Stomach smooth muscle (tissue), 2 donors: ENCODE data around the gene IGSF9.

Experiments used
- H3K27ac ChIP-seq: one replicate; pipeline ENCODE4 v1.7.0; 2013; ENCODE audit warnings: mild to moderate bottlenecking, low read length, inconsistent platforms
- H3K27me3 ChIP-seq, 2 donors: one replicate each; pipeline ENCODE4 v1.7.0; 2013; ENCODE audit warnings: low read length in 2 of 2; ENCODE audit not compliant: insufficient read depth in 2 of 2, control insufficient read depth in 1 of 2
- H3K36me3 ChIP-seq, 2 donors: one replicate each; pipeline ENCODE4 v1.7.0; 2013; ENCODE audit warnings: low read length in 2 of 2; ENCODE audit not compliant: control insufficient read depth in 2 of 2, insufficient read depth in 2 of 2
- H3K4me1 ChIP-seq: one replicate; pipeline ENCODE4 v1.7.0; 2013; ENCODE audit warnings: low read length; ENCODE audit not compliant: control insufficient read depth, insufficient read depth
- H3K4me3 ChIP-seq, 2 donors: one replicate each; pipeline ENCODE4 v1.7.0; 2013; ENCODE audit warnings: low read length in 2 of 2
- H3K9ac ChIP-seq, 2 donors: one replicate each; pipeline ENCODE4 v1.7.0; 2013; ENCODE audit warnings: low read length in 2 of 2, mild to moderate bottlenecking in 1 of 2
- H3K9me3 ChIP-seq, 2 donors: one replicate each; pipeline ENCODE4 v1.7.0; 2013; ENCODE audit warnings: low read length in 2 of 2; ENCODE audit not compliant: control insufficient read depth in 2 of 2
- donor health status: healthy.
- donor health status: Pancreatic carcinoma.

The IGSF9 gene

DNA sequence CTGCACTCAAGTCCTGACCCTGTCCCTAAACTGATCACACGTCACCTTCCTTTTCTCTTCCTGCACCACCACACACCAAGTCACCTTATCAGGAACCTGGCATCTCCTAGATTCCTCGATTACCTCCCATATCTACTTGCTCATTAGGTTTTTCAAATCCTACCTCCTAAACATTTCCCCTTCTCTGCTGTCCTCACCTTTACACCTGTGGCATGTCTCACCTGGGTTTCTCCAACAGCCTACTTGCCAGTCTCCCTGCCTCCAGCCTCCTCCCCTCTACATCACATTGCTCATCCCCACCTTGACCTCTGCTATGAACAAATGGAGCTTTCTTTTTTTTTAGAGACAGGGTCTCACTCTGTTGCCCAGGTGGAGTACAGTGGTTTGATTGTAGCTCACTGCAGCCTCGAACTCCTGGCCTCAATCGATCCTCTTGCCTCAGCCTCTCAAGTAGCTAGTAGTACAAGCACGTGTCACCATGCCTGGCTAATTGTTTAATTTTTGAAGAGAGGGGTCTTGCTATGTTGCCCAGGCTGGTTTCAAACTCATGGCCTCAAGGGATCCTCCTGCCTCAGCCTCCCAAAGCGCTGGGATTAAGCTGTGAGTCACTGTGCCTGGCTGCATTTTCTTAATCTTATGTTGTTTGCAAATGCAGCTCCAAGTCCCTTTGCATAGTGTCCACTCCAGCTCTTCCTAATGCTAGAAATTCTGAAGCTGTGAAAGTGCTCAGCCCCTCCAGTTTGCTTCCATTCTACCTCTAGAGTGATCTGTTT is 6.3 kb downstream of the IGSF9 start:
- Histone ChIP-seq H3K9me3 (no peaks in the 10 kb centered on the region), H3K9ac (no peak overlapping the region), H3K4me1 (peaks cover 8% of the 10 kb centered on the region), H3K27ac (no peak overlapping the region), H3K36me3 (no peaks in the 10 kb centered on the region), H3K4me3 (no peak overlapping the region), H3K27me3 (peaks cover 13 to 17% of the 10 kb centered on the region in 2 donors)

DNA sequence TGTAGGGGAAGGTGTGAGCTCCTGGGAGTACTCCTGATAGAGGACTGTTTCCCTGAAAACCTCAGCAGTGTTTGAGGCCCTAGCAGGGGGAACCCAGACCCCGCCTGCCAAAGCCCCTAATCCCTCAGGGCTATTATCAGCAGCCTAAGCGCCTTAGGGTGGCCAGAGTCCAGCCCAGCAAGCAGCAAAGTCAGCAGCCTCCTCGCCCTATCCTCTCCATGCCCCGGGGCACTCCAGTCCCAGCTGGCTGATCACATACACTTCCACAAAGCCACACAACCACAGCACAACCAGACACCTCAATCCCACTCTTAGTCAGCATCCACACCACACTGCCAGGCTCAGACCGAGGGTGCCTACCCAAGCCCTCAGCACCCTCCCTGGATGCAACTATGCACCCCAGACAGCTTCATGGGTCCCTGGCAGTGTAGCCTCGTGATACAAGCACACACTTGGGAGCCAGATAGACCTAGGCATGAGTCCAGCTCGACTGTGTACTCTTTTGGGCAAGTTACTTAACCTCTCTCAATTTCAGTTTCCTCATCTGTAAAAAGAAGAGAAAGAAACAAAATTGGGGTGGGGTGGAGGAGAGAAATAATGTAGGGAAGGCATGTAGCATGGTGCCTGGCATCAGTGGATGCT is 7.1 kb downstream of the IGSF9 start:
- no peaks in the 10 kb centered on the region for H3K9me3 ChIP-seq
- no peak overlapping the region for H3K27ac ChIP-seq
- H3K4me1 ChIP-seq = peaks cover 8% of the 10 kb centered on the region
- H3K27me3 ChIP-seq = peaks cover 13 to 15% of the 10 kb centered on the region in 2 donors
- no peaks in the 10 kb centered on the region for H3K36me3 ChIP-seq
- no peak overlapping the region for H3K9ac ChIP-seq
- H3K4me3 ChIP-seq = no peak overlapping the region

GRCh38 chr1:159937054-159937750 is 8.2 kb downstream of the IGSF9 start:
- Histone ChIP-seq H3K9me3 (no peaks in the 10 kb centered on the region), H3K9ac (no peak overlapping the region), H3K27me3 (peaks cover 8 to 13% of the 10 kb centered on the region in 2 donors), H3K36me3 (no peaks in the 10 kb centered on the region), H3K4me1 (peaks cover 8% of the 10 kb centered on the region), H3K27ac (no peak overlapping the region), H3K4me3 (no peak overlapping the region)

DNA sequence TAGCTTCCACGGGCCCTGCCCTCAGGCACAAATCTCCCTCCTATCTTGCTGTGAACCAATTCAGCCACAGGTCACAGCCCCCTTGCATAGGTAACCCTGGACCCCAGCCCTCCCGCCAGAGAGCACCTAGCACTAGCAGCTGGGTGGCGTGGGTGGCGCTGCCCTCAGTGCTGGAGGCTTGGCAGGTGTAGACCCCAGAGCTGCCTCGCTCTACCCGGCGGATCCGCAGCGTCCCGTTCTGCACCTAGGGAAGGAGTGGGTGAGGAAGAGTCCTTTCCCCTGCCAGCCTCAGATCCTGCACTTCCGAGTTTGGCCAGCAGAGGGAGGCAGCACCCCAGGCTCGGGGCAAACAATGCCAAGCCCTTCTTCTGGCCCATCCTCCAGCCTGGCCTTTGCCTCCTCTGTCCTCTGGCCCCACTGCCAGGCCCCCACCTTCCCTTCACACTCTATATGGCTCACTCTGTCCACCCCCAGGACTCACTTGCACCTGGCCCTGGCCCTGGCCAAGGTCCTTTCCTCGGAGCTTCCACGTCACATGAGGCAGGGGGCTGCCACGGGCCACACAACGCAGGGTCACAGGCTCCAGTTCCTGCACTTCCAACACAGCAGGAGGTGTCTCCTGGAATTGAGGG is 9.0 kb downstream of the IGSF9 start:
- peaks cover 8% of the 10 kb centered on the region for H3K4me1 ChIP-seq
- H3K27ac ChIP-seq = no peak overlapping the region
- no peak overlapping the region for H3K4me3 ChIP-seq
- H3K9ac ChIP-seq = no peak overlapping the region
- no peaks in the 10 kb centered on the region for H3K36me3 ChIP-seq
- H3K9me3 ChIP-seq = no peaks in the 10 kb centered on the region
- H3K27me3 ChIP-seq = peaks cover 3 to 13% of the 10 kb centered on the region in 2 donors

DNA sequence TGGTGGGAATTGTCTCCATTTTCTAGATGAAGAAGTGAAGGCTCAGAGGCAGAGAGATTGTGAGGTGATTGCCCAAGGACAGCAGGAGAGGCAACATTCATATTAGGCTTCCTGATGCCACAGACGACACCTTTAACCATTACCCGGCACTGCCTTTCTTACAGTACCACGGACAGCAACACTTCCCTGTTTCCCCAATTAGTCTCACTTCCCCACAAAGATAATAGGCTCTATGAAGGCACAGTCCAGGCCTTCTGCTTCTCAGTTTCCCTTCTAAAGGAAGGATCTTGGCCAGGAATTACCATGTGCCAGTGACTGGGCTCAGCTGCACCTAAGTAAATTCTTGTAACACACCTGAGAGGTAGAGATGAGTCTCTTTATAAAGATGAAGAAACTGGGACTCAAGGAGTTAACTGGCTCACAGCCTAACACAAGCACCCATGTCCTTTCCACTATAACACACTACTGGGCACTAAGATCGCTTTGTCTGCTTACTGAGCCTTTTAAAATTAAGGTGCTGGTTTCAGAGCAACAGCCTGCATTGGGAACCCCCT is 9.6 kb downstream of the IGSF9 start:
- H3K9ac ChIP-seq = no peak overlapping the region
- no peak overlapping the region for H3K27ac ChIP-seq
- H3K4me1 ChIP-seq = peaks cover 8% of the 10 kb centered on the region
- H3K27me3 ChIP-seq = peaks cover 3 to 13% of the 10 kb centered on the region in 2 donors
- H3K4me3 ChIP-seq = no peak overlapping the region
- H3K9me3 ChIP-seq = no peaks in the 10 kb centered on the region
- no peaks in the 10 kb centered on the region for H3K36me3 ChIP-seq

DNA sequence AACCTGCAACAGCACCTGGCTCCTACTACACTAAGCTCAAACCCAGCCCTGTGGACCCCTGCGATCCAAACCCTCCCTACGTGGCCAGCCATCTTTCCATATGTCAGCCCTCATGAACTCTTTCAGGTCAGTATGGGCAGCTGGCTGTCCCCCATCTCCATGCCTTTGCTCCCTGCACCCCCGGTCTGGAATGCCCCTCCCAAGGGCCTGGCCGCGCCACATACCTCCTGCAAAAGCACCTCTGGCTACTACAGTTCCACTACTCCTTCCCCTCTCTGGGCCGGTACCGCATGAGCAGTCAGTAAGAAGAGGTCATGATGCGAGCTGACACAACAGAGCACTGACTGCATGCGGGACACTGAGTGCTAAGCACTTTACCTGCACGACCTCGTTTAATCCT is 10.1 kb downstream of the IGSF9 start:
- peaks cover 8% of the 10 kb centered on the region for H3K4me1 ChIP-seq

DNA sequence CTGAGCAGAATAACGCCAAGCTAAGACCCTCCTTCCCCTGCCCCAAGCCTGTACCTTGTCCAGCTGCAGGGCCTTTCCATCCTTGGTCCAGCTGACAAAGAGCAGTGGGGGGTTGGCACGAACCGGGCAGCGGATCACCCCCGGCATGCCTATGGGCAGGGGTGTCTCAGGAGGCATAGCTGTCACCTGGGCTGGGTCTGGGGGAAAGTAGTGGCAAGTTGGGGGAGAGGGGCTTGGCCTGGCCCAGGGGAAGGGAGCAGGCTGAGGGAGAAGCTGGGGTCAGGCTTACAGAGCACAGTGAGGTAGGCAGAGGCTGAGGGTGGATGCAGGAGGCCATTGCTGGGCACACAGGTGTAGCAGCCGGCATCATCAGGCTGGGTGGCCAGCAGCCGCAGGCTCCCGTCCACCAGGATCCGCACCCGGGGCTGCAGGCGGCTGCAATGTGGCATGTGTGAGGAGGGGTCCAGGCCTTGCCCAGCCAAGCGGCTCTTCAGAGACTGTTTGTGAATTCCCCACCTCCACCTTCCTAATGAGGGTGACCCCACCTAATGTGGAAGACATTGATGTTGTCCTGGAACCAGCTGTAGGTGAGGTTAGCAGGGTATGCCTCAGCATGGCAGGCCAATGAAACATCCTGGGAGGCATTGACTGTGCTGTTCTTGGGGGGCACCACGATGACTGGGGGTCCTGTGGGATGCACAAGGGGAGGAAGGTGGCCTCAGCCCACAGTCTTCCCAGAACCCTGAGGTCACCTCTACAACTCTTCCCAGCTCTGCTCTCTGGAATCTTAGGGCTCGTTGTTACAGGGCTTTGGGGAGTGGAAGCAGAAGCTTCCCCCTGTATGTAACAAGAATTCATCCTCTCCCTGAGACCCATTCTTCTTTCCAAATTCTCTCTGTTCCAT is 11.0 kb downstream of the IGSF9 start:
- no peaks in the 10 kb centered on the region for H3K36me3 ChIP-seq
- H3K9ac ChIP-seq = no peak overlapping the region
- no peak overlapping the region for H3K4me3 ChIP-seq
- peaks cover 3 to 10% of the 10 kb centered on the region in 2 donors for H3K27me3 ChIP-seq
- no peak overlapping the region for H3K27ac ChIP-seq
- no peaks in the 10 kb centered on the region for H3K9me3 ChIP-seq
- H3K4me1 ChIP-seq = peaks cover 8% of the 10 kb centered on the region

More for the DNA sequence above, 10.1 kb downstream of the IGSF9 start:
- H3K27me3 ChIP-seq = peaks cover 3 to 11% of the 10 kb centered on the region in 2 donors
- no peak overlapping the region for H3K9ac ChIP-seq
- no peak overlapping the region for H3K27ac ChIP-seq
- no peaks in the 10 kb centered on the region for H3K36me3 ChIP-seq
- H3K9me3 ChIP-seq = no peaks in the 10 kb centered on the region
- no peak overlapping the region for H3K4me3 ChIP-seq

DNA sequence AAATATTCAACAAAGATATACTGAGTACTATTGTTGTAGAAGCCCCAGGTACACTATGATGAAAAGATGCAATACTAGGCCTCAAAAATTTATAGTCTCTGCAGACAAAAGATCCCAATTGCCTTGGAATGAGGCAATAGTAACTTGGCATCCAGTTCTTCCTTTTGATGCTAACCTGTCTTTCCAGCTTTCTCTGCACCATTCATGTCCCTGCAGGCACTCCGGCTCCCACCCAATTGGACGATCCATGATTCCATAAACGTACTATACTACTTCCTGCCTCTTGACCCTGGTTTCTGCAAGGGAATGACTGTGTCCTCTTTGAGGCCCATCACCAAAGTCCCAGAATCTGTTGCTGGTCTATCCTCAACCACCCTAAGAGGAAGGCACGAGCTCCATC is 12.1 kb downstream of the IGSF9 start:
- H3K27ac ChIP-seq = no peak overlapping the region
- H3K4me1 ChIP-seq = peaks cover 8% of the 10 kb centered on the region
- peaks cover 3 to 6% of the 10 kb centered on the region in 2 donors for H3K27me3 ChIP-seq
- H3K9ac ChIP-seq = no peak overlapping the region
- H3K36me3 ChIP-seq = no peaks in the 10 kb centered on the region
- H3K4me3 ChIP-seq = no peak overlapping the region
- H3K9me3 ChIP-seq = no peaks in the 10 kb centered on the region

- Histone ChIP-seq H3K27ac (no peak overlapping the region), H3K36me3 (no peaks in the 10 kb centered on the region), H3K9me3 (no peaks in the 10 kb centered on the region), H3K4me1 (peaks cover 6% of the 10 kb centered on the region), H3K4me3 (no peak overlapping the region), H3K9ac (no peak overlapping the region), H3K27me3 (peaks cover 2 to 5% of the 10 kb centered on the region in 2 donors)
Measured at GRCh38 chr1:159932296-159933285, 12.8 kb downstream of the IGSF9 start.
